Pulmonary artery endothelial cell (primary cell): Measurements from ENCODE around the gene ZCCHC24. TPM values are rescaled to one million over a fixed set of nuclear protein-coding genes. Genes with fewer than 3 reads are reported as not detected.

ENCODE experiments used
- DNase-seq: peaks from one replicate; pipeline ENCODE4 v3.0.0-alpha.2; 2011; ENCODE audit warnings: low read depth, low spot score
- total RNA-seq: library from RNA; depleted of rRNA; stranded (reverse); fragments of >200 nt; gene quantifications from 2 replicates; pipeline ENCODE4 v1.2.3, GENCODE V29; 2014

The ZCCHC24 gene
- total RNA-seq, 1 donor from 2014 or later = 5.1 TPM

- no peak for DNase-seq
Observed at GRCh38 chr10:79400146-79401004, 45.0 kb downstream of the ZCCHC24 start.

DNA sequence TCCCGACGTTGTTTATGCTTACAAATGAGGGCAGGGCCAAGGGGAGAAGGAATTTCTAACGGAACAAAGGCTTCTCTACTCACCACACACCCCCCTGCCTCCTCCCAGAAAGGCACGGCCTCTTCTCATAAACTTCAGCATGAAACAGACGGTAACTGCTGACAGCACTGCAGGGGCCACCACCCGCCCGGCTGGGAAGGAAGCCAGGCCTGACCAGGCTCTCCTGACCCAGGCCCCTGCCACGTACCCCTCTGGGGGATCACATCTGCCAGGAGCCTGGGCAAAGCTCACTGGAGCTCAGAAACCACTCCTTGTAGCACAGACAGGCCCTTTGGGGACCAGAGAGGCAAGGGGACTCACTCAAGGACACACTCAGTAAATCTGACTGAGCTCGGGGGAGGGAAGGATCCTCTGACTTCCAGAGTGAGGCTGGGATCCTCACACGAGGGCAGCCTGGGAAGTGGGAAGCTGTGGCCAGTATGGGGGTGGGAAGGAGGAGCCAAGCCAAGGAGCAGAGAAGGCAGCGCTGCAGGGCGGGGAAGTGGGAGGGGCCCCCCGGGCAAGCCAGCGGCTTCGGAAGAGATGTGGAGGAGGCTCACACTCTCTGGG lies 46.1 kb downstream of the ZCCHC24 start:
- DNase-seq = peak; percentile 24

DNA sequence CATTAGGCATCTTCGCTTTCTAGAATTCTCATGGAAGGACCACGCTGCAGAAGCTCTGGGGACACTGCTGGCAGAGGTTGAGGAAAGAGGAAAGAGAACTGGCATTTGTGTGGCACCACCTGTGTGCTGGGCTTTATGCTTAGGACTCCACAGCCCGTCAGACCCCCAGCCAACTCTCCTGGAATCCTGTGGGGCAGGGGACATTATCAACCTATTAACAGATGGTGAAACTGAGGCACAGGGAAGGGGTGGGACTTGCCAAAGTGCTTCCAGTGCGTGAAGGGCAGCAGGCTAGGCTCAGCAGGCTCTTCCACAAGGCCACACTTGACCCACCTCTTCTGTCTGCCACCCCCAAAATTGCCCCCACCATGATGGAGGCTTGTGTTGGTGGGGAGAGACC lies 46.8 kb downstream of the ZCCHC24 start:
- no peak for DNase-seq

DNA sequence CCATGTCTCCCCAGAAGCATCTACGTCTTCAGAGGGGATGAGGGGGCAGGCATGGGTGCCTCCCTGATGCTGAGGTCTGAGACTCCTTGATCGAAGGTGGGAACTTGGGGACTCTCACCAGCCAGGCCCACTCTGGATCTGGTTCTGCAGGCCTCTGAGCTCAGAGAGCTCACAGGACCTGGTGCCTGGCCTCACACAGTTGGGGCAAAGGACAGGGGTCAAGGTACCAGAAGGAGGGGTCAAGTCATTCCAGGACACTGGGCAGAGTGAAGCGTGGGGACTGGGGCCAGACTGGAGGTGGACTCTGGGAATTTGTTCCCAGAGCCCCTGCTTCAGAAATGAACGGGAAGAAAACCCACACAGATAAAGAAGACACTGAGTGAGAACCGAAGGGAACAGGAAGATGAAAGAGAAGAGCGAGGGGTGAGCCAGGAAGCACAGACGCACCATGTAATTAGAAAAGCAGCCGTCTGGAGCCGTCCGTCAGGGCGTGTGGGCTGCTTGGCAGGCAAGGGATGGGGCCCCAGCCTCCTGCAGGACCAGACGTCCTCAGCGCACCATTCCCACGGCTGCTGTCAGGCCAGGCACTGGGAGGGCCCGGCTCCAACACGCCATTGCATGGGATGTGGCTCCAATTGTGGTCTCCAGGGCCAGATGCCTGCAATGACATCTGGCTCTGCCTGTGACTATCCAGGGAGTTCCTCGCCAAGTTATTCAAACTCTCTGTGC lies 47.7 kb downstream of the ZCCHC24 start:
- DNase-seq = no peak

- DNase-seq = no peak
Observed at GRCh38 chr10:79397051-79397450, 48.4 kb downstream of the ZCCHC24 start.

DNA sequence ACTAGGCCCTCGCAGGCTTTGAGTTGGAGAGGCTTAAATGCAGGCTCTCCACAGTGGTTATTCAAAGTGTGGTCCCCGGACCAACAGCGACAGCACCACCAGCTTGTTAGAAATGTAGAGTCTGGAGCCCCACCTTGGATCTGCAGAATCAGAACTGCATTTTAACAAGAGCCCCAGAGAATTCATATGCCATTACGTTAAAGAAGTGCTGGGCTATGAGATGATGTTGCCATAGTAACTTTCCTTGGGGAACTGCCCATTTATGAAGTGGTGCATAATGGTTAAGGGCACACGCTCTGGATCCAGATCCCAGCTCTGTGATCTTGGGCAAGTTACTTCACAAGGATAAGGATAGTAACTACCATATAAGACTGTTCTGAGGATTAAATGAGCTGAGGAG lies 48.9 kb downstream of the ZCCHC24 start:
- DNase-seq = no peak

- no peak for DNase-seq
Observed at GRCh38 chr10:79394664-79395063, 50.8 kb downstream of the ZCCHC24 start.

DNA sequence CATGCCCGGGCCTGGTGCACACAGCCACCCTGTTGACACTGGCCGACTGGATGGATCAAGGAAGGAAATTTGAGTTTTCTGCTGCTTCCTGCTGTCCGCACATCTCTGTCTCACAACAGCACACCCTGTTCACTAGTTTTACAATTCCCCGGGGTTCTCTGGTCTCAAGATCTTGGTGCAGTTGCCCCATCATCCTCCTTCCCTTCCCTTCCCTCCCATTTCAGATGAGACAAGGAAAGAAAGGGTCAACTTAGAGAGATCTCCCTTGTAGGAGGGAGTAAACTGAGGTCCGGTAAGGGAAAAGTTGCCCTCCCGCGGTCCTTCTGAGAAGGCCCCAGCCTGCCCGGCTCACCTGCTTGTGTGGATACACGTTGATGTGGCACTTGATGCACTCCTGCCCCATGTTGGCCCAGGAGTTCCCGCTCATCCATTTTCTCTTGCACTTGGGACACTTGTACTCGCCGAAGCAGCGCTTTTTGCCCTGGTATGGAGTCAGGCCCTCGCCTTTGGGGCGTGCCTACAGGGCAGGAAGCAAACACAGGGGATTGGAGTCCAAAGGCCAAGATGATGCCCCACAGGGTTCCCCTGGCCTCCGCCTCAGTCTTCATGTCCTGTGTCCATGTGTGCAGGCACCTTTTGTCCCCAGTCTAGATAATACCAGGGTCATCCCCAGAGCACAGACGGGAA lies 51.4 kb downstream of the ZCCHC24 start:
- DNase-seq = no peak

- DNase-seq = no peak
Observed at GRCh38 chr10:79393221-79393923, 52.1 kb downstream of the ZCCHC24 start.

GRCh38 chr10:79392506-79393176 lies 52.8 kb downstream of the ZCCHC24 start:
- DNase-seq = no peak

- DNase-seq = no peak
Observed at GRCh38 chr10:79392020-79392398, 53.4 kb downstream of the ZCCHC24 start.

GRCh38 chr10:79391231-79392019 lies 54.0 kb downstream of the ZCCHC24 start:
- DNase-seq = no peak

DNA sequence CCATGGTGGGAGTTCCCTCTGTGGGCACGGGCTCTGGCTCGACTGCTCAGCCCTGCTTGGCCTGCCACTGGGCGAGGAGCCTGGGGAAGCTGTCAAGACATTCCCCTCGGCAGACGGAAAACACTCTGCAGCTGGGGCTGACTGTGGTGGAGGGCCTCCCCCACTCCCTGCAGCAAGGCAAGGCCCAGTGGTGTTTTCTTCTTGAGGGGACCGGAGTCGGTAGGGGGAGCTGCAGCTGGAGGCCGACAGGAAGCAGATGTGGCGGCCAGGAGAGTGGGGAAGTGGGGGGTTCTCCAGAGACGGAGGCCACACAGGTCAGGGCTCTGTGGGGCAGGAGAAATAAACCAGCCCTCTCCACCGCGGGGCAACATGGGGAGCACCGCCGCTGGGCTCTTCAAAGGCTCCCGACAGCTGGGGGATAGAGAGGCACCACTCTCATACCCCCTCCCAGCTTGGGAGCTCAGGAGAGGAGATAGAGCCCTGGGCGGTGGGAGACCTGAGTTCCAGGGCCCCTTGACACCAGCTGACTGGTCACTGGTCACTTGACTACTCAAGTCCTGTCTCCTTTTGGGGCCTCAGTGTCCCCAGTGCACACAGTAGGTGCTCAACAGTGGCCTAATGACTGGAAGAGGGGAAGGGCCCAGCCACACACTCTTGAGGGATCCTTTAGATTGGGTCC lies 54.7 kb downstream of the ZCCHC24 start:
- no peak for DNase-seq

- DNase-seq = no peak
Observed at GRCh38 chr10:79390057-79390456, 55.4 kb downstream of the ZCCHC24 start.

GRCh38 chr10:79387974-79388850 lies 57.2 kb downstream of the ZCCHC24 start:
- no peak for DNase-seq

GRCh38 chr10:79387466-79387973 lies 57.9 kb downstream of the ZCCHC24 start:
- no peak for DNase-seq

GRCh38 chr10:79386637-79387465 lies 58.6 kb downstream of the ZCCHC24 start:
- no peak for DNase-seq
